ENCODE results near the gene MAP2K2.

- TF ChIP-seq REST (IDR thresholded peaks at IDR 0.05; ENCODE audit: low read depth) (no peak), RAD21 (IDR thresholded peaks at IDR 0.05; ENCODE audit: low read depth) (no peak), CREB1 (IDR thresholded peaks at IDR 0.05; ENCODE audit: low read depth) (no peak), USF1 (IDR thresholded peaks at IDR 0.05) (no peak), TEAD4 (IDR thresholded peaks at IDR 0.05) (no peak), YY1 (IDR thresholded peaks at IDR 0.05; ENCODE audit: low read depth) (no peak), CEBPB (IDR thresholded peaks at IDR 0.05) (no peak), EP300 (IDR thresholded peaks at IDR 0.05; ENCODE audit: borderline replicate concordance) (no peak), TCF12 (IDR thresholded peaks at IDR 0.05; ENCODE audit: low read depth) (no peak), TAF1 (IDR thresholded peaks at IDR 0.05; ENCODE audit: low read depth) (no peak)
- TF ChIP-seq, protein P1, sequence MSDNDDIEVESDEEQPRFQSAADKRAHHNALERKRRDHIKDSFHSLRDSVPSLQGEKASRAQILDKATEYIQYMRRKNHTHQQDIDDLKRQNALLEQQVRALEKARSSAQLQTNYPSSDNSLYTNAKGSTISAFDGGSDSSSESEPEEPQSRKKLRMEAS (IDR thresholded peaks at IDR 0.05): no peak
Measured at GRCh38 chr19:4149518-4150288, 25.8 kb upstream of the MAP2K2 start.

Data from Ishikawa (cell line).